22Rv1 (cell line): ENCODE measurements around the gene FYB1.

Experiments used
- CTCF ChIP-seq: fragments of 450-650 bp; IDR thresholded peaks from 2 replicates; pipeline ENCODE4 v1.5.1; 2017; ENCODE audit warnings: mild to moderate bottlenecking
- ZFX ChIP-seq: fragments of 450-650 bp; IDR thresholded peaks from 2 replicates; pipeline ENCODE4 v1.6.1; 2017; ENCODE audit warnings: antibody characterized with exemption, borderline replicate concordance

- TF ChIP-seq CTCF (no peak), ZFX (no peak)
Observed at GRCh38 chr5:39223565-39224156, 4.3 kb upstream of the FYB1 start.
